CD8-positive, alpha-beta memory T cell (primary cell): ENCODE results near the gene ELK4. TPM values are rescaled to one million over a fixed set of nuclear protein-coding genes. Genes with fewer than 3 reads are reported as not detected.

Experiments
- CTCF ChIA-PET: fragments of 350-600 bp; sonication (Branson Sonifier 250); formaldehyde crosslinking; loops from one replicate; lab custom pipeline; 2021; ENCODE audit warnings: antibody characterized with exemption; lab: Charles Lee
- POLR2A ChIA-PET: fragments of 350-600 bp; sonication (Branson Sonifier 250); formaldehyde crosslinking; loops from one replicate; lab custom pipeline; 2021; ENCODE audit warnings: antibody characterized with exemption; lab: Charles Lee
- DNase-seq, 5 donors: peaks; one replicate each; pipeline versions ENCODE4 v3.0.0 to v3.0.0-alpha.2; 2020 to 2022; ENCODE audit warnings: mixed read lengths in 1 of 5
- H3K27ac ChIP-seq: one replicate; pipeline ENCODE4 v1.7.0; 2013; ENCODE audit warnings: low read depth, mild to moderate bottlenecking, low read length, moderate library complexity
- H3K27me3 ChIP-seq: 2 replicates; pipeline ENCODE4 v1.7.0; 2013; ENCODE audit warnings: low read length, mild to moderate bottlenecking; ENCODE audit not compliant: insufficient read depth, poor library complexity, severe bottlenecking
- H3K36me3 ChIP-seq: 2 replicates; pipeline ENCODE4 v1.7.0; 2013; ENCODE audit warnings: mild to moderate bottlenecking, low read length, moderate library complexity; ENCODE audit not compliant: insufficient read depth
- H3K4me1 ChIP-seq: 2 replicates; pipeline ENCODE4 v1.7.0; 2013; ENCODE audit warnings: mild to moderate bottlenecking, low read length, moderate library complexity; ENCODE audit not compliant: insufficient read depth
- H3K4me3 ChIP-seq: 2 replicates; pipeline ENCODE4 v1.7.0; 2013; ENCODE audit warnings: mild to moderate bottlenecking, low read length
- H3K9me3 ChIP-seq: 2 replicates; pipeline ENCODE4 v1.7.0; 2013; ENCODE audit warnings: mild to moderate bottlenecking, low read length
- H3K27ac Mint-ChIP-seq, 8 donors: one replicate each; pipeline ENCODE4 v1.8.0; 2020 to 2021; ENCODE audit warnings: mixed read lengths in 8 of 8, mild to moderate bottlenecking in 6 of 8, inconsistent platforms in 3 of 8, moderate library complexity in 3 of 8
- H3K27me3 Mint-ChIP-seq, 2 donors: one replicate each; pipeline ENCODE4 v1.8.0; 2020 to 2021; ENCODE audit warnings: mixed read lengths in 2 of 2, mild to moderate bottlenecking in 1 of 2, moderate library complexity in 1 of 2
- H3K36me3 Mint-ChIP-seq, 3 donors: one replicate each; pipeline ENCODE4 v1.8.0; 2020 to 2021; ENCODE audit warnings: mixed read lengths in 3 of 3, inconsistent platforms in 1 of 3, mild to moderate bottlenecking in 1 of 3
- H3K4me1 Mint-ChIP-seq, 3 donors: one replicate each; pipeline ENCODE4 v1.8.0; 2020 to 2021; ENCODE audit warnings: mixed read lengths in 3 of 3, inconsistent platforms in 1 of 3, mild to moderate bottlenecking in 1 of 3
- H3K4me3 Mint-ChIP-seq, 7 donors: one replicate each; pipeline ENCODE4 v1.8.0; 2020 to 2021; ENCODE audit warnings: mixed read lengths in 7 of 7, mild to moderate bottlenecking in 6 of 7, moderate library complexity in 4 of 7, inconsistent platforms in 2 of 7
- H3K9me3 Mint-ChIP-seq, 5 donors: one replicate each; pipeline ENCODE4 v1.8.0; 2020 to 2022; ENCODE audit warnings: mixed read lengths in 5 of 5, mild to moderate bottlenecking in 3 of 5, moderate library complexity in 2 of 5, inconsistent platforms in 1 of 5
- polyA plus RNA-seq: library from polyadenylated mRNA; unstranded; fragments of 300-500 nt; fragmentation: Illumina TruSeq; gene quantifications from one replicate; pipeline ENCODE4 v1.2.3, GENCODE V29; 2021
- total RNA-seq, 2 experiments: library from RNA; stranded (reverse); gene quantifications; one replicate each; pipeline ENCODE4 v1.2.3, GENCODE V29; 2021

ELK4 gene
- total and polyA plus RNA-seq, 3 experiments from 2014 or later, result 6.1 to 88.7 (median 83.3) TPM

DNA sequence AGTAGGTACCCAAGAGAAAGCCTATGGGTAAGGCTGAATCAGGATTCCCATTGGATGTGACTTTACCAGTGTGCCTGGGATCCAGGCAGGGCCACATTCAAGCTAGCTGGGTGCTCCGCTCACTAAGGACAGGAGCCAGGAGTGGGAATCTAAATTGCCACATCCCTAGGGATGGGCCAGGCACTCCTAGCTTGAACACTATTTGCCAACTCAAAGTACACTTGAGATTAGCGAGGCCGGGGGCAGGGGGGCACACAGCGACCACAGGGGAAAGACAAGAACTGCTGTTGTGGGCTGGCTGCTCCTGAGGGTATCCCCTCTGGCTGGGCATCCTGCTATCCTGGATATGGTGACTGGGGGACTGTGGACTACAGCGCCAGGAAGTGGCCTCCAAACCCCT is 44.2 kb upstream of the ELK4 start:
- no peak overlapping the region for H3K4me3 ChIP-seq
- peaks cover 10 to 25% (median 21%) of the 10 kb centered on the region in 3 donors for H3K4me1 Mint-ChIP-seq
- H3K4me3 Mint-ChIP-seq, result no peak overlapping the region
- no peaks in the 10 kb centered on the region for H3K9me3 ChIP-seq
- H3K36me3 ChIP-seq, result no peaks in the 10 kb centered on the region
- H3K27me3 Mint-ChIP-seq, result peaks cover 12 to 46% of the 10 kb centered on the region in 2 donors
- peaks cover 9% of the 10 kb centered on the region for H3K4me1 ChIP-seq
- ChIA-PET CTCF (interaction anchor here (1.0 kb wide), 1 partner anchor 18 kb away, joined by 3 read pairs; no protein-coding TSS in a partner anchor), POLR2A (no interaction called here)
- no peak for DNase-seq
- H3K36me3 Mint-ChIP-seq, result no peaks in the 10 kb centered on the region
- no peak overlapping the region for H3K27ac Mint-ChIP-seq
- no peaks in the 10 kb centered on the region for H3K27me3 ChIP-seq
- no peak overlapping the region for H3K27ac ChIP-seq
- no peaks in the 10 kb centered on the region for H3K9me3 Mint-ChIP-seq

DNA sequence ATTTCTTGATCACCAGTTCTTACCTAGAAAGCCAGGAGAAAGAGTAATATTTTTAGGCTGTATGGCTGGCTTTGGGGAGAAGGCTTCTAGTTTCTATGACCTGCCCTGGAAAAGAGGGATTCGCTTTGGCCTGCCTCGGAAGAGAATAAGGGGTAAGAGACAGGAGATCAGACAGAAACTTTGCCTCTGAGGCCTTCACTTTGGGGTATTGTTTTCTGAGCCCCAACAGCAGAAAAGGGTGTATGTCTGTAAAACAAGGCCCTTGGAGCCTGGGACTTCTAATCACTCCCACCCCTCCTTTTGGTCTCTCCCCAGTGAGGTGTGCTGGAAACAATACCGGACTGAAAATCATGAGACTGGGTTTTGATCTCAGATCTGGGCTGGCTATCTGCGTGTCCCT is 43.4 kb upstream of the ELK4 start:
- CTCF ChIA-PET, result interaction anchor here (1.0 kb wide), 1 partner anchor 17 kb away, joined by 3 read pairs; no protein-coding TSS in a partner anchor
- H3K4me3 ChIP-seq, result no peak overlapping the region
- Mint-ChIP-seq H3K27me3 (peaks cover 12 to 43% of the 10 kb centered on the region in 2 donors), H3K4me1 (peaks cover 5 to 20% (median 16%) of the 10 kb centered on the region in 3 donors), H3K36me3 (no peaks in the 10 kb centered on the region), H3K9me3 (no peaks in the 10 kb centered on the region), H3K4me3 (no peak overlapping the region), H3K27ac (no peak overlapping the region)
- no peaks in the 10 kb centered on the region for H3K27me3 ChIP-seq
- no peaks in the 10 kb centered on the region for H3K9me3 ChIP-seq
- no peak overlapping the region for H3K27ac ChIP-seq
- H3K4me1 ChIP-seq, result peaks cover 9% of the 10 kb centered on the region
- POLR2A ChIA-PET, result no interaction called here
- no peaks in the 10 kb centered on the region for H3K36me3 ChIP-seq
- DNase-seq, result no peak

GRCh38 chr1:205672970-205673369 is 41.2 kb upstream of the ELK4 start:
- H3K36me3 ChIP-seq, result no peaks in the 10 kb centered on the region
- H3K4me3 ChIP-seq, result no peak overlapping the region
- no peaks in the 10 kb centered on the region for H3K9me3 ChIP-seq
- H3K4me1 Mint-ChIP-seq, result peaks cover 1 to 10% (median 7%) of the 10 kb centered on the region in 3 donors
- H3K27me3 ChIP-seq, result no peaks in the 10 kb centered on the region
- POLR2A ChIA-PET, result no interaction called here
- no peak overlapping the region for H3K4me3 Mint-ChIP-seq
- no peaks in the 10 kb centered on the region for H3K36me3 Mint-ChIP-seq
- peaks cover 20 to 62% of the 10 kb centered on the region in 2 donors for H3K27me3 Mint-ChIP-seq
- DNase-seq, result no peak
- CTCF ChIA-PET, result interaction anchor here (0.9 to 2.0 kb wide), 2 partner anchors 14 to 37 kb away, joined by 3 to 10 read pairs; no protein-coding TSS in a partner anchor
- H3K4me1 ChIP-seq, result no peaks in the 10 kb centered on the region
- H3K27ac Mint-ChIP-seq, result no peak overlapping the region
- H3K9me3 Mint-ChIP-seq, result no peaks in the 10 kb centered on the region
- H3K27ac ChIP-seq, result no peak overlapping the region

DNA sequence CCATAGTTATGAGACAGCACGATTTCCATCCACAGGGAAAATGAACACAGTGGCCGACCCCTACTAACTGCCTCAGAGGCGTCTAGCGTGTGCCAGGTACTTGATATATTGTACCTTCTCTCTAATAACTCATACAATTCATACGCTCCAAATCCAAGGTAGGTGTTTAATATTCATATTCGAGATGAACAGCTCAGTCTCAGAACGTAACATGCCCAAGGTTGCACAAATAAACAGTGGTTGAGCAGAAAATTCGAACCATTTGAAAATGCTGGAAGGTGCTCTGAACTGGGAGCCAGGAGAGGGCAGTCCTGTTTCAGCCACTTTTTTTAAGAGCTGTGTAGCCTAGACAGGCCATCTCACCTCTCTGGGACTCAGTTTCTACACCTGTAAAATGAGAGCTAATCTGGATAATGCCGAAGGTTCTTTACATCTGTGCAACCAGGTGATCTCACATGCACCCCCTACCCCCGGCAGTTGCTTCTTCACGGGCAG is 40.6 kb upstream of the ELK4 start:
- H3K27me3 ChIP-seq, result no peaks in the 10 kb centered on the region
- no peaks in the 10 kb centered on the region for H3K9me3 ChIP-seq
- DNase-seq, result no peak
- no peaks in the 10 kb centered on the region for H3K36me3 ChIP-seq
- no peaks in the 10 kb centered on the region for H3K4me1 ChIP-seq
- Mint-ChIP-seq H3K4me3 (peak overlapping the region in 1 of 7 donors; percentile 45), H3K36me3 (no peaks in the 10 kb centered on the region), H3K9me3 (no peaks in the 10 kb centered on the region), H3K4me1 (peaks cover 1 to 10% (median 7%) of the 10 kb centered on the region in 3 donors), H3K27me3 (peaks cover 22 to 62% of the 10 kb centered on the region in 2 donors), H3K27ac (no peak overlapping the region)
- ChIA-PET CTCF (interaction anchor here (0.9 to 2.0 kb wide), 2 partner anchors 13 to 38 kb away, joined by 3 to 10 read pairs; no protein-coding TSS in a partner anchor), POLR2A (no interaction called here)
- H3K4me3 ChIP-seq, result no peak overlapping the region
- no peak overlapping the region for H3K27ac ChIP-seq

DNA sequence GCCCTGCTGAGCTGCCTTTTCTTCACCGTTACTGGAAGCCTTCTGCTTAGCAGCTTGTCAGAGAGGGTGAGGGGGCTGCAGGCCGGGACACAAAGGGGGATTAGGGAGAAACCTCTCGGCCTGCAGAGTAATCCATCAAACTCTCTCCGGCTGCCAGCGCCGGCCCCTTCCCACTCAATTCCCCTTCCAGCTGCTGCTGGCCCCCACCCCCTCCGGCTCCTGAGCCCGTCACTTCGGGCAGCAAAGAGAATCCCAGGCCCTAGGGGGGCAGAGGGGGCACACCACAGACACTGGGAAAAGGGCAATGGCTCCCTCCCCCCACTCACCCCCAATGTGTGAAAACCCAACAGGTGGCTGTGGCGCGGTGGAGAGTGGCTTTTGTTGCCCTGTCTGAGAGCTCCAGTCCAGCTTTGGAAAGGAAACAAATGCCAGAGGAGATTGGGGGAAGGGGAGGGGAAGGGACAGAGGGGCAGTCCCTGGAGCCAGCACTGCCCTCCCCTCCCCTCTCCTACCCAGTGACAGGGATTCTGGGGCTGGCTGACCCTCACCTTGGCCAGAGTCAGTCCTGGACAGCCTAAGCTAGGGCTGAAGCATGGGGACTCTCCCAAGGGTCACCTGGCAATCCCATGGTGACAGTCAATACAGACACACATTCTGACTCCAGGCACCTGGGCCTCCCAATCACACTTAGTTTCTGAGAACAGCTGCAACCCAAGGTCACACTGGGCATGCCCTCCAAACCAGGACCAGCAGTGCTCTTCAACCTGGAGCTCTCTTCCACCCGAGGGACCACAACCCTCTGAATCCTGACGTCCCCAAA is 39.0 kb upstream of the ELK4 start:
- peaks cover 22 to 51% of the 10 kb centered on the region in 2 donors for H3K27me3 Mint-ChIP-seq
- no peaks in the 10 kb centered on the region for H3K36me3 Mint-ChIP-seq
- no peaks in the 10 kb centered on the region for H3K9me3 Mint-ChIP-seq
- POLR2A ChIA-PET, result no interaction called here
- no peaks in the 10 kb centered on the region for H3K4me1 ChIP-seq
- CTCF ChIA-PET, result interaction anchor here (1.1 kb wide), 1 partner anchor 11 kb away, joined by 5 read pairs; no protein-coding TSS in a partner anchor
- H3K4me3 ChIP-seq, result no peak overlapping the region
- H3K4me3 Mint-ChIP-seq, result no peak overlapping the region
- no peak overlapping the region for H3K27ac ChIP-seq
- no peaks in the 10 kb centered on the region for H3K36me3 ChIP-seq
- H3K9me3 ChIP-seq, result no peaks in the 10 kb centered on the region
- H3K27me3 ChIP-seq, result no peaks in the 10 kb centered on the region
- H3K27ac Mint-ChIP-seq, result no peak overlapping the region
- H3K4me1 Mint-ChIP-seq, result peaks cover 0 to 7% (median 7%) of the 10 kb centered on the region in 3 donors
- no peak for DNase-seq

GRCh38 chr1:205670150-205670446 is 38.3 kb upstream of the ELK4 start:
- CTCF ChIA-PET, result interaction anchor here (1.6 to 3.9 kb wide), 2 partner anchors 11 to 39 kb away, joined by 3 to 25 read pairs; no protein-coding TSS in a partner anchor
- POLR2A ChIA-PET, result interaction anchor here (0.6 kb wide), 1 partner anchor 12 kb away, joined by 3 read pairs; no protein-coding TSS in a partner anchor

GRCh38 chr1:205669341-205670149 is 37.7 kb upstream of the ELK4 start:
- H3K27ac ChIP-seq, result no peak overlapping the region
- H3K4me3 Mint-ChIP-seq, result no peak overlapping the region
- H3K4me1 ChIP-seq, result no peaks in the 10 kb centered on the region
- ChIA-PET POLR2A (interaction anchor here (0.6 kb wide), 1 partner anchor 12 kb away, joined by 3 read pairs; no protein-coding TSS in a partner anchor), CTCF (interaction anchor here (1.6 to 3.9 kb wide), 2 partner anchors 11 to 40 kb away, joined by 3 to 25 read pairs; no protein-coding TSS in a partner anchor)
- H3K9me3 ChIP-seq, result no peaks in the 10 kb centered on the region
- peaks cover 20 to 40% of the 10 kb centered on the region in 2 donors for H3K27me3 Mint-ChIP-seq
- no peak overlapping the region for H3K27ac Mint-ChIP-seq
- no peaks in the 10 kb centered on the region for H3K36me3 Mint-ChIP-seq
- peaks cover 0 to 7% (median 7%) of the 10 kb centered on the region in 3 donors for H3K4me1 Mint-ChIP-seq
- no peak overlapping the region for H3K4me3 ChIP-seq
- H3K27me3 ChIP-seq, result no peaks in the 10 kb centered on the region
- no peaks in the 10 kb centered on the region for H3K9me3 Mint-ChIP-seq
- no peaks in the 10 kb centered on the region for H3K36me3 ChIP-seq
- no peak for DNase-seq

More at GRCh38 chr1:205670150-205670446, 38.3 kb upstream of the ELK4 start:
- Histone ChIP-seq H3K4me1 (no peaks in the 10 kb centered on the region), H3K9me3 (no peaks in the 10 kb centered on the region), H3K4me3 (no peak overlapping the region), H3K27me3 (no peaks in the 10 kb centered on the region), H3K36me3 (no peaks in the 10 kb centered on the region), H3K27ac (no peak overlapping the region)
- Mint-ChIP-seq H3K27ac (no peak overlapping the region), H3K36me3 (no peaks in the 10 kb centered on the region), H3K9me3 (no peaks in the 10 kb centered on the region), H3K4me3 (no peak overlapping the region), H3K4me1 (peaks cover 0 to 7% (median 7%) of the 10 kb centered on the region in 3 donors), H3K27me3 (peaks cover 20 to 43% of the 10 kb centered on the region in 2 donors)
- no peak for DNase-seq
